HG03095 (cell line): Measurements from ENCODE around the gene DCAF15.
"Not testable (repeated sequence)": the region's sequence is repeated elsewhere in the genome, so short reads cannot be mapped to it uniquely, and the experiment has no call there.

Source experiments
- ATAC-seq: cut with Tn5 transposase; IDR thresholded peaks from one replicate; pipeline ENCODE4 v1.9.1; 2021; ENCODE audit warnings: moderate library complexity; ENCODE audit not compliant: unreplicated experiment

Gene DCAF15

GRCh38 chr19:13959141-13959961, 7.0 kb downstream of the DCAF15 start:
- no peak for ATAC-seq

GRCh38 chr19:13959962-13960862, 7.9 kb downstream of the DCAF15 start:
- no peak for ATAC-seq

GRCh38 chr19:13960863-13961784, 8.8 kb downstream of the DCAF15 start:
- ATAC-seq, result no peak

- no peak for ATAC-seq
These were observed 9.8 kb downstream of the DCAF15 start for GRCh38 chr19:13961826-13962698.

GRCh38 chr19:13962699-13963602, 10.6 kb downstream of the DCAF15 start:
- no peak for ATAC-seq

- ATAC-seq, result no peak
These were observed 11.3 kb downstream of the DCAF15 start for GRCh38 chr19:13963603-13964105.

GRCh38 chr19:13964776-13965175, 12.5 kb downstream of the DCAF15 start:
- no peak for ATAC-seq

- no peak for ATAC-seq
These were observed 13.1 kb downstream of the DCAF15 start for GRCh38 chr19:13965377-13965896.

- no peak for ATAC-seq
These were observed 13.8 kb downstream of the DCAF15 start for GRCh38 chr19:13965926-13966683.

GRCh38 chr19:13966684-13967128, 14.4 kb downstream of the DCAF15 start:
- no peak for ATAC-seq

GRCh38 chr19:13967206-13967605, 14.9 kb downstream of the DCAF15 start:
- ATAC-seq, result not testable (repeated sequence)

- ATAC-seq, result no peak
These were observed 16.1 kb downstream of the DCAF15 start for GRCh38 chr19:13968383-13968935.

- no peak for ATAC-seq
These were observed 16.7 kb downstream of the DCAF15 start for GRCh38 chr19:13968999-13969398.

GRCh38 chr19:13969897-13970296, 17.6 kb downstream of the DCAF15 start:
- ATAC-seq, result no peak

GRCh38 chr19:13971868-13972267, 19.6 kb downstream of the DCAF15 start:
- not testable (repeated sequence) for ATAC-seq

GRCh38 chr19:13972368-13973155, 20.3 kb downstream of the DCAF15 start:
- no peak for ATAC-seq
